Urinary bladder (tissue), 4 donors: ENCODE results near the gene ANKRD13A. TPM values are rescaled to one million over a fixed set of nuclear protein-coding genes. Genes with fewer than 3 reads are reported as not detected.
A peak's percentile ranks its signal among the peaks of the same experiment; 100 is the strongest.

Experiments
- DNase-seq: peaks from one replicate; pipeline ENCODE4 v3.0.0-alpha.2; 2015; ENCODE audit errors: extremely low spot score
- H3K27ac ChIP-seq: one replicate; pipeline ENCODE4 v1.5.1; 2013; ENCODE audit warnings: low read depth, mild to moderate bottlenecking, moderate library complexity
- H3K36me3 ChIP-seq: one replicate; pipeline ENCODE4 v1.6.1; 2013; ENCODE audit warnings: mild to moderate bottlenecking, moderate library complexity; ENCODE audit not compliant: insufficient read depth
- H3K4me1 ChIP-seq: one replicate; pipeline ENCODE4 v1.6.1; 2013; ENCODE audit warnings: mild to moderate bottlenecking, moderate library complexity; ENCODE audit not compliant: insufficient read depth
- H3K4me3 ChIP-seq: one replicate; pipeline ENCODE4 v1.5.1; 2013; ENCODE audit warnings: low read depth, low read length
- WGBS: extraction: QIAGEN DNeasy Blood & Tissue Kit; methylation state at CpG from one replicate; pipeline ENCODE4 v1.1.7; 2013; 5-methylcytosine and 5-hydroxymethylcytosine counted together
- polyA plus RNA-seq: library from polyadenylated mRNA; stranded (reverse); fragments of 200-250 nt; gene quantifications from one replicate; pipeline ENCODE4 v1.2.3, GENCODE V29; 2013
- total RNA-seq: library from RNA; depleted of rRNA; stranded (reverse); fragments of >200 nt; gene quantifications from one replicate; pipeline ENCODE4 v1.2.3, GENCODE V29; 2014
- donor health status: healthy with polysubstance abuse.
- donor health status: healthy.

Gene ANKRD13A
- total RNA-seq: 63.4 TPM
- 40.4 TPM for polyA plus RNA-seq

DNA sequence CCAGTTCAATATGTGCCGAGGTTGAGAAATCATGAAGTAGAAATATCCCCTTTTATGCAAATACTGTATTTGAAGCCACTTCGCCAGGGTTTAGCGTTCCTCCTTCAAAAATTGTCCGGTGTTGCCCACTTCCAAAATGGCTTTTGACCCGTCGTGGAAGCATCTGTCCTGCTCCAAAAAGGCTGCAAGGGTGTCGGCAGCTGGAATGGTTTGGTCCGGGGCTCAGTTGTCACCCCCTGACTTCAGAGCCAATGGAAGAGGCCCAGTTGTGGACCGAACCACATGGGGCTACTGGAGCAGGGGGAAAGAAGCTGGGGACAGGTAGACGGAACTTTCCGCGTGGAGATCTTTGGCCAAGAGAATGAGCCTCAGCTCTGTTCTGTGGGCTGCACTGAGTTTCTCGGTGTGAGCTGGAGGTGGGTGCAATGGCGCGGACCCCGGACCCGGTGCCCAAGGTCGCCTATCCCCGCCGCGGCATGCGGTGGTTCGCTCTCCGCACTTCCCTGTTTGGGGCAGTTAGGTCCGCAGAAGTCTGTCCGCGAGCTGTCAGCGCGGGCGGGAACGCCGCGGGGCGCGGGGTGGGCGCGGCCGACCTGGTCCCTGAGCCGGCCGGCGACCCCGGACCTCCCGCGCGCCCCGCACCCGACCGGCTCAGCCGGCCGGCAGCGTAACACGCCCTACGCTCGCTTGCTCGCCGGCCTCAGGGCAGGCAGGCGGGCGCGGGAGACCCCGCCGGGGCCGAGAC is at the start of gene ANKRD13A:
ANKRD13A (plus strand) TSS at position 527 of the 745 bp plus-strand sequence. CDS start 259 bp downstream, outside the sequence.
- WGBS: under 1% methylated on average over 62 of the region's 62 CpGs
- no peaks in the 10 kb centered on the region for H3K36me3 ChIP-seq
- DNase-seq: peak; percentile 89
- no peaks in the 10 kb centered on the region for H3K4me1 ChIP-seq
- peak within 1 kb of the TSS; percentile 99 for H3K4me3 ChIP-seq
- peak within 1 kb of the TSS; percentile 80 for H3K27ac ChIP-seq

DNA sequence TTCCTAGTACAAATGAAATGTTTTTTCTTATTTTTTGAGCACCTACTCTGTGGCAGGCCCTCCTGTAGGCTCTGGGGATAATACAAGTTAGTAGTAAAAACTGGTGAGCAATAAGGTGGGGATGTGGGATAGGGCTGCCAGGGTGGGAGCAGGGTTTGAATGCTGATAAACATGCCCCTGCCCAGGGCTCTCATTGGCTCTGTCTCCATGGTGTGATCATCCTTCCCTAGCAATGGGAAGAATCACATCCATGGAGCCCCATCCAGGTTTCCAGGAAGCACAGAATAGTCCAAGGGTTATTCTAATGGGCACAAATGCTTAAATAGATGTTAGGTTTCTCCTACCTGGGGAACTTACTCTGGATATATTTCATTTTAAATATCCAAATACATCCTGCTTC is 48.6 kb upstream of the ANKRD13A start:
- Histone ChIP-seq H3K4me1 (no peaks in the 10 kb centered on the region), H3K4me3 (no peak overlapping the region), H3K27ac (no peak overlapping the region), H3K36me3 (peaks cover 3% of the 10 kb centered on the region)
- no peak for DNase-seq

DNA sequence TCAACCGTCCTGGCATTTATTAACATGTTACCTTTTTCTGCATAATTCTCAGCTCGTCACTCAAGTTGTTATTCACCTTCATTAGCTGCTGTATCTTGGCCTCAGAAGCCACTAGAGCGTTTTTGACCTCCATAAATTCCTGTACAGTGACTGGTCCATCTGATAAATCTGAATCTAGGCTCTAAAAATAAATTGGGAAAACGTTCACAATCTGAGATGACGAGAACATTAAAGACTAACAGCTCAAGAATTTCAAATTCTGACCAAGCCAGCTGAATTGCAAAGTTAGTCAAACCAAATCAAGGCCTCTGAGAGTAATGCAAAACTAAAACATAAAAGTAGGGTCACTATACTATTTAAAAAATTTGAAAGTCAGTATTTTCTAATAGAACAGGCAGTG is 48.1 kb upstream of the ANKRD13A start:
- DNase-seq: no peak
- Histone ChIP-seq H3K4me3 (no peak overlapping the region), H3K4me1 (no peaks in the 10 kb centered on the region), H3K27ac (no peak overlapping the region), H3K36me3 (peaks cover 3% of the 10 kb centered on the region)
- 30% methylated on average over 5 of the region's 5 CpGs for WGBS

DNA sequence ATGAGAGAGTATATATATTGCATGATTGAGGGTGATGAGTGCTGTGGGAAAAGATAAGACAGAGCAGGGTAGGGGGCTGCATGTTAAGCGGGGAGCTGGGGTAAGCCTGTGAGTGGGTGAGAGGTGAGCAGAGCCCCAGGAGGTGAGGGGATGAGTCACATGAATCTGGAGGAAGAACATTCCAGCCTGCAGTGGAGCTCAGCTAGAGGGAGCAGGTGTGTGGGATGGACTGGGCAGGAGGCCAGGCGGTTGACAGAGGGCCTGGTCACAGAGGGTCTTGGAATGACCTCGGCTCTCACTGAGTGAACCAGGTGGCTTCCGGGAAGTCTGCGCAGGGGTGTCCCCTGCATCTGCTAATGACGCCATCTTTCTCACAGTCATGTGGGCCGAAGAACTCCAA is 47.5 kb upstream of the ANKRD13A start:
- no peaks in the 10 kb centered on the region for H3K4me1 ChIP-seq
- H3K4me3 ChIP-seq: no peak overlapping the region
- peaks cover 2% of the 10 kb centered on the region for H3K36me3 ChIP-seq
- no peak overlapping the region for H3K27ac ChIP-seq
- no peak for DNase-seq
- WGBS: 56% methylated on average over 7 of the region's 7 CpGs

DNA sequence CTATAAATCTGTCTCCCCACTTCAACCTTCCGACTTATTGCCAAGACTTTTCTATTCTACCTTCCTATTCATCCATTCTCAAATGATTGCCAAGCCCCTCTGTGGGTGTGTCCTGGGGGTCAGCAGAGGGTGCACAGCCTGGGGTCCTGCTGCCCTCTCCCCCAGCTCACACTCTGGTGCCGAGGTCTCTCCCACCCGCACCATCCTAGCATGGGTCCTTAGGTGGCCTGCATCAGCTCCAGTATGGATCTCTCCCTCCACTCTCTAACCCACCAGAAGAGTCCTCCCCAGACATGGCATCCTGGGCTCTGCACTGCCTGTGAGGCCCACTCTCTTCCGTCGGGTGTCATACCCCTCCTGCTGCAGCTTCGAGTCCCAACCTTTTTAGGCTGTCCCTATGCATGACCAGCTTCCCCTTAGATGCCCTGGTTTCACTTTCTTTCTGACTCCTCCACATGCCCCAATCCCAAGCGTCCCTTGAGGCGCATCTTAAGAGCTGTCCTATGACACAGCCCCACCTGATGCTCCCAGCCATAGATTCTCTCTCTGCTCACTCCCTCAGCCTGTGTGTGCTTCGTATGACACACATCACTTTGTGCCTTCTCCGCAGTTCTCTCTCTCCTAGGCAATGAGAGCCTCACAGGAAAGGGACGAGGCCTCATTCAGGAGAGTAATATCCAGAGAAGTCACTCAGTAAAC is 46.9 kb upstream of the ANKRD13A start:
- Histone ChIP-seq H3K4me3 (no peak overlapping the region), H3K27ac (no peak overlapping the region), H3K4me1 (no peaks in the 10 kb centered on the region), H3K36me3 (peaks cover 2% of the 10 kb centered on the region)
- DNase-seq: no peak
- 86% methylated on average over 11 of the region's 11 CpGs for WGBS

DNA sequence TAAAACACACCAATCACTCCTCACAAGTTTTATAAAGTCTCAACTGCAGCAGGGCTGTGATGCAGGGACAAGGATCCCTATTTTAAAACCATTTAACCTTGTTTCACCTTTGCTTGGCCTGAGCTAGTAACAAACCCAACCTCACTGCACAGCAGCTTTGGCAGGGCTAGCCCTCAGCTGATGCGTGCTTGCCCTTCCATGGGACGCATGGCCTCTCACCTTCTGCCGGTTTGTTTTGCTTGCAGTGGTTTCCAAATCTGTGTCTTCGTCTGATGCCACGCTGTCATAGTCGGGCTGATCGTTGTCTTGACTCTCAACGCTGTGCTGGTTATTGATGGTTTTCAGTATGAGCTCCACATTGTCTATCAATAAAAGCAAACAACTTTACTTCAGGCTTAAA is 46.4 kb upstream of the ANKRD13A start:
- DNase-seq: no peak
- 94% methylated on average over 8 of the region's 8 CpGs for WGBS
- Histone ChIP-seq H3K36me3 (peaks cover 2% of the 10 kb centered on the region), H3K4me3 (no peak overlapping the region), H3K27ac (no peak overlapping the region), H3K4me1 (no peaks in the 10 kb centered on the region)

DNA sequence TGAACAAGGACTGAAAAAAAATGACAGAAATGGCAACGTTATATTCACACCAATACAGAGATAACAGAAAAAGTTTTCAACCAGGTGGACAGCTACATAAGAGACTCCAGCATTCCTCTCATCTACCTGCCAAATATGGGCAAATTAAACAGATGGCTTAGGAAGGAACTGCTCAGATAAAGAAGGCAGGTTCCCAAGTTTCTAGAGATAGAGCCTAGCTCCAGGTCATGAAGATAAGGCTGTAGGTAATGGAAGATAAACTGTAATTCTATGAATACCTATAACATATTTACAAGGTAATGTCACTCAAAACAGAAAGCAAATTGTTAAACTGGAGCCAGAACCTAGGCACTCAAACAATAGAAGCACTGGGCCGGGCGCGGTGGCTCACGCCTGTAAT is 45.6 kb upstream of the ANKRD13A start:
- H3K27ac ChIP-seq: no peak overlapping the region
- no peak overlapping the region for H3K4me3 ChIP-seq
- 92% methylated on average over 5 of the region's 5 CpGs for WGBS
- no peaks in the 10 kb centered on the region for H3K4me1 ChIP-seq
- no peak for DNase-seq
- peaks cover 2% of the 10 kb centered on the region for H3K36me3 ChIP-seq

DNA sequence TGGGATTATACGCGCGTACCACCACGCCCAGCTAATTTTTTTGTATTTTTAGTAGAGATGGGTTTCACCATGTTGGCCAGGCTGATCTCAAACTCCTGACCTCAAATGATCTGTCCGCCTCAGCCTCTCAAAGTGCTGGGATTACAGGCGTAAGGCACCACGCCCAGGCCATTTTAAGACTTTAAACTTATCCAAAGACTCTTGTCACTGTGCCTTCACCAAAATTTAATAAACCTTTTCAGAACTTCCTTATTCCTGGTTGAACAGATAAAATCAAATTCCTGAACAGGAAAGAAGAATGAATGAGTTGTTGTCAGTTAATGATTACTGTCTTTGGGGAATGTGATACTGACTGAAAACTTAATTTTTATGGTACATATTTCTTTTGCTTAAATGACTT is 40.9 kb upstream of the ANKRD13A start:
- H3K36me3 ChIP-seq: no peaks in the 10 kb centered on the region
- WGBS: 98% methylated on average over 7 of the region's 7 CpGs
- H3K27ac ChIP-seq: no peak overlapping the region
- no peak overlapping the region for H3K4me3 ChIP-seq
- no peak for DNase-seq
- H3K4me1 ChIP-seq: no peaks in the 10 kb centered on the region

DNA sequence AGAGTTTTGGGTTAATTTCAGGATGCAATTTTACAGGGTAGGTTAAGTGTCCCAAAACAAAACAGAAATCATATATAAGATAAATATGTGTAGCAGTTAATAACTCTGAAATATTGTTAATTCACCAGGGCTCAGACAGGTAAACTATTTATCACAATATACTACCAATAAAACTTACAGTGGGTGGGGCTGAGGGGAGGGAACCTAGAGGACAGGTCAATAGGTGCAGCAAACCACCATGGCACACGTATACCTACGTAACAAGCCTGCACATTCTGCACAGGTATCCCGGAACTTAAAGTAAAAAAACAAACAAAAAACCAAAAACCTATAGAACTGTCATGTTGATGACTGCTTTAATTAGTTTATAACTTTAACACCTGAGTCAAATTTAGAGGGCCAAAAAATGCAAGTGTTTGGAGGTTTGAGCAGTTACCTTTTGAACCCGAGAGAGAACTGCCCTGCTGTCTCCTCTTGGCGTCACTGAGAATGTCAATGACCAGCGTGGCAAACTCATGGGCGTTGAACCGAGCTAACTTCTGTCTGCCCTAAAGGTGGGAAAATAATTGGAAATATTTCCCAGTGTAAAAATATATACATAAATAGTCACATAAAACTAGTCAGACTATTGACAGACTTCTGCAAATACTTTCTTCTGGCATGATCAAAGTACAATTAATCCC is 39.7 kb upstream of the ANKRD13A start:
- Histone ChIP-seq H3K27ac (no peak overlapping the region), H3K4me1 (no peaks in the 10 kb centered on the region), H3K4me3 (no peak overlapping the region), H3K36me3 (no peaks in the 10 kb centered on the region)
- 96% methylated on average over 8 of the region's 8 CpGs for WGBS
- DNase-seq: no peak

DNA sequence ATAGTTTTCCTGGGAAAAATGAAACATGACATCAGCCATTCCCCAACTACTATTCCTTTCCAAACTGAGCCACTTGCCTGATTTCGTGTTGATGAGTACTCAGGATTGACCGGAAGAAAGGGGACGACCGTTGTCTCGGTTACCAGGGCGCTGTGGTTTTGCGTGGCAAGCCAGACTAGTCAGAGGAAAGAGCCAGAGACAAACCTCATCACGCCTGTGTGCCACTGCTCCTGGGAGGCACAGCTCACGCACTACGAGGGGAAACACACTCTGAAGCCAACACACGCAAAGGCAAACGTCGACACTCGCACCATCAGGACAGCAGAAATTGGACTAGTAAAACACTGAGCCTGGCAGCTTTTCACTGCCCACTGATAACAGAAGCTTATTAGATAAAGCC is 38.0 kb upstream of the ANKRD13A start:
- Histone ChIP-seq H3K27ac (no peak overlapping the region), H3K4me3 (no peak overlapping the region), H3K36me3 (no peaks in the 10 kb centered on the region), H3K4me1 (no peaks in the 10 kb centered on the region)
- no peak for DNase-seq
- WGBS: 70% methylated on average over 14 of the region's 14 CpGs

DNA sequence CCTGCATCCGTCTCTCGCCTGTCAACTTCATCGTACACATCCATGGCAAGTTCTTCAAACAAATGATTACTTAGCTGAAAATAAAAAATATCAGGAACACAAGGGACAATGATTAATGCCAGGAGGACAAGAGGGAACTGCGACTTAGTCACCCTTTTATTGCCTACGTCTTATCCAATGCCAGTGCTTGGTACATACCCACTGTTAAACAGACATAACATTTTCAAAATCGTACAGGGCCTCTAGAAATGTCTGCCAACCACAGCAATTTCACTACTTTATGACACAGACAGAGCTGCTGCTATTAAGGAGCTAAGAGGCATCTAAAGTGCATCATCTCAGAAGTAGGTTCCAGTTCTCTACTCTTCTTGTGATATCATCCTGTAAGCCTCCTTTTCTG is 37.6 kb upstream of the ANKRD13A start:
- DNase-seq: no peak
- no peak overlapping the region for H3K4me3 ChIP-seq
- 78% methylated on average over 6 of the region's 6 CpGs for WGBS
- no peaks in the 10 kb centered on the region for H3K4me1 ChIP-seq
- no peak overlapping the region for H3K27ac ChIP-seq
- no peaks in the 10 kb centered on the region for H3K36me3 ChIP-seq

DNA sequence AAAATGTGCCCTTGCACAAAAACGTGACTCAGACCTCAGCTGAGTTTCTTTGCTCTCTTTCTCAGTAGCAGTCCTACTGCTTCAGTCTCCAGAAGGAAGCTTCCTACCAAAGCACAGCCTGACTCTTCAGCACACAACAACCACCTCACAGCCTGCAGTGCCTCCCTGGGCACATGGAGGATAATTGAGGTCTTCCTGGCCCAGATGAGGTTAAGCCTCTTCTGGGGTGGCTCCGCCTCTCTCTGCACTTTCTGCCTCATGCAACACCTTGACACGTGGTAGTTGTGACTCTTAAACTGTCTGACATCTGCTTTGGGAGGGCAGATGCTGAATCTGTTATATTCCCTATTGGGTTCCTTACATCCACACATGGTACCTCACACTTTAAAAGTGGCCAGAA is 36.8 kb upstream of the ANKRD13A start:
- H3K4me3 ChIP-seq: no peak overlapping the region
- 73% methylated on average over 3 of the region's 3 CpGs for WGBS
- no peak for DNase-seq
- no peaks in the 10 kb centered on the region for H3K4me1 ChIP-seq
- H3K36me3 ChIP-seq: no peaks in the 10 kb centered on the region
- H3K27ac ChIP-seq: no peak overlapping the region

DNA sequence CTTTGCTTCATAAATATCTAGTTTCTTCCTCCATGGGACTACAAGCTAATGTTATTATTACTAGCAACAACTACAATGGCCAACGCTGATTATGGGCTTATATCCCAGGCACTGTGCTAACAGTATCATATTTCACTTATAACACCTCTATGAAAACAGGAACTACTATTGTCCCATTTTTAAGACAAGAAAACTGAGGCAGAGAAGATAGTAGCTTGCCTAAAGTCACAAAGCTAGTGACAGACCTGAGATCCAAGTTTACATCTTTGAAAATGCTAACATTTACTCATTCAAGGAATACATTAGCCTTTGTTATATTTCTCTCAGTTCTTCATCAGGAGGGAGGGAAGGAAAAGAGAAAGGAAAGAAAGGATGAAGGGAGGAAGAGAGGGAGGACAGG is 35.9 kb upstream of the ANKRD13A start:
- no peaks in the 10 kb centered on the region for H3K36me3 ChIP-seq

More for the DNA sequence above, 35.9 kb upstream of the ANKRD13A start:
- Histone ChIP-seq H3K27ac (no peak overlapping the region), H3K4me3 (no peak overlapping the region), H3K4me1 (no peaks in the 10 kb centered on the region)
- 85% methylated on average over 1 of the region's 1 CpG for WGBS
- DNase-seq: no peak
